G401.6 (cell line): ENCODE measurements around the gene FAM193B.
A peak's percentile ranks its signal among the peaks of the same experiment; 100 is the strongest.

Source experiments
- FAIRE-seq: peaks from 2 replicates; lab custom pipeline; 2012; peaks lifted over from hg19 to GRCh38; lab: Jason Lieb, UNC

The FAM193B gene

GRCh38 chr5:177500685-177501522, 53.5 kb downstream of the FAM193B start:
- peak; percentile 84 for FAIRE-seq

- no peak for FAIRE-seq
Observed at GRCh38 chr5:177499842-177500241, 54.5 kb downstream of the FAM193B start.

GRCh38 chr5:177498013-177498787, 56.2 kb downstream of the FAM193B start:
- no peak for FAIRE-seq

- FAIRE-seq = peak; percentile 96
Observed at GRCh38 chr5:177497292-177498012, 56.9 kb downstream of the FAM193B start, which contains the start of gene PDLIM7. PDLIM7 (minus strand) TSS chr5:177497604; CDS start chr5:177496512, 1,092 bp downstream.

- no peak for FAIRE-seq
Observed at GRCh38 chr5:177496727-177497291, 57.6 kb downstream of the FAM193B start.

DNA sequence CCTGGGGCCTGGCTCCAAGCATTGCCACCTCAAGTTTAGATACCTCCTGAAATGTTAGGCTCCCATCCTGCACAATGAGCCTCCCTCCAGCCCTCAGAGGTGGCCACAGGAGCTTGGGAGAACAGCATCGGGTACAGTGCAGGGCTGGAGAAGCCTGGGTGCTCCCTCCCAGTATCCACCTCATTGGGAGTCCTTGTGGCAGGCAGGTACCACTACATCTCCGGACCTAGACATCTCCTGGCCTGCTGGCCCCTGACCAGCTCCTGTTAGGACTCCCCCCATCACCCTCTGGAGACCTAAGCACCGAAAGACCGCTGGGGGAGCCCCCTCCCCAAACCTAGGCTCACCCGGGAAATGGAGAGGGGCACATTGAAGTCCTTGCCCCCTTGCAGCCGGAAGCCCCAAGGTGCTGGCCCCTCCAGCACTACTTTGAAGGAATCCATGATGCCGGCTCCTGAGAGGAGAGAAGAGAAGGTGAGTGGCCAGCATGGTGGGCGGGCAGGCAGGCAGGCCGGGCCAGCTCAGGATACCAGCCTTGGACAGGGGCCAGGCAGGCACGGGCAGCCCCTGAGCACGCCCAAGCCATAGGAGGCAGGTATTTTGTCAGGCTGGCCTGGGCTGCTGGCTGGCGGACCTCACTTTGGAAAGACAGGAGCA, 58.2 kb downstream of the FAM193B start:
- no peak for FAIRE-seq

DNA sequence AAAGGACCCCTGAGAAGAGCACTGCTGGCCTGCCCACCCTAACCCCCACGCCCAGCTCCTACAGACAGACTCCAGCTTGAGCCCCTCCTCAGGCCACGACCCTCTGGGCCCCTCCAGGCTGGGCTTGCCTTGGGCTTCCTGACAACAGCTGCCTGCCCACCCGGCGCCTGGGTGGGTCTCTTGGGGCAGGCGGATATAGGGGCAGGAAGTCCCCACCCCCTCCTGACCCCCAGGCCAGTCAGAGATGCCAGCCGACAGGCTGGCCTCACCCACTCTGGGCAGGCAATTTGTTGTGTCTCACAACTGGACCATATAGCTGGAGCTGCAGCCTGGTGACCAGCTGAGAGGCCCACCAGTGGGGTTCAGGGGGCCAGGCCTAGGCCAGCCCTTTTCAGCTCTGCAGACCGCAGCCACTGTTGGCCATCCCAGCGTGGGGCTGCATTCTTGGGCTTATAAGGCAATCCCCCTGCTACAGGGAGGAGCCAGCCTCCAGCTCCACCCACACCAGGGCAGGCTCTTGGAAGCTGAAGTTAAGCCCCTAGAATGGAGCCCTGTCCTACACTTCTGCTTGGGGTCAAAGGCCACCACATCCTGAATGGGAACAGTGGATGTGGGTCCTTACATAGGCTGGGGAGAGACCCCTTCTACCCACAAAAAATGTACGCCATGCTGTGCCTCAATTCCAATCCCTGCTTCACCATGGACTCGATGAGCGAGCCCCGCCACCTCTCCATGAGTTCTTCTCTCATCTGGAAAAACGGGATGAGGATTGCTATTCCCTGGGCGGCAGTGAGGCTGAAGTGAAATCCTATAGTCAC, 58.9 kb downstream of the FAM193B start:
- FAIRE-seq = peak; percentile 92

DNA sequence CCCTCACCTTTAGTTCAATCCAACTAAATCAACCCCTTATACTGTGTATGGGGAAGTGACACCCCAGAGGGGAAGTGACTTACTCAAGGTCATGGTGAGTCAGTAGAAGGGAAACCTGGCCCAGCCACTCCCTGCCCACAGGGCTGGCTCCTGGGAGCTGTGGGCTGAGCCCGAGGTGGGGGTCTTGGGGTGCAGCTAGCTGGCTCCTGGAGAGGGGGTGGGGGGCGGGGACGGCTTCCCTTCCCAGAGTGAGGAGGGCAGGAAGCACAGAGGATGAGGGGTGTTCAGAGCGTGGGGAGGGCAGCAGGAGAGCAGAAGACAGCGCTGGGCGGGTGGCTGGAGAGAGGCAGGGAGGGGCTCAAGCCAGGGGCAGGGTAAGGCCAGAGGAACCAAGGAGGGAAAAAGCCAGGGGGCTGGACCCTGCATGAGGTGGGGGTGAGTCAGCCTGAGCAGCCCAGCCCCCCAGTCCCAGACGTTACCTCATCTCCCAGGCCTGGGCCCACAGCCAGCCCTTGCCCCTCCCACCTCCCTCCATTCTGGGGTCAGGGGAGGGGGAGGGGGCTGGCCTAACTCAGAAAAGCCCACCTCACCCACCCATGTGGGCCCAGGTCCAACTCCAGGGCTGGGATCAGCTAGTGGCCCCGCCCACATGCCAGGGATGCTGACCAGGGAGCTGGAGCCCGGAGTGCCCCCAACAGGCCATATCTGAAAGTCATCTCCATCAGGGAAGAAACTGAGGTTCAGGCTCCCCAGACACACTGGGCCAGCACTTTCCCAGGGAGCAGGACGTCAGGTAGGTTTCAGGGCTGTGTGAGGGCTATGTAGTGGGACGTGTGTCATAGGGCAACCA, 59.8 kb downstream of the FAM193B start:
- FAIRE-seq = no peak

- no peak for FAIRE-seq
Observed at GRCh38 chr5:177493795-177494345, 60.5 kb downstream of the FAM193B start.

DNA sequence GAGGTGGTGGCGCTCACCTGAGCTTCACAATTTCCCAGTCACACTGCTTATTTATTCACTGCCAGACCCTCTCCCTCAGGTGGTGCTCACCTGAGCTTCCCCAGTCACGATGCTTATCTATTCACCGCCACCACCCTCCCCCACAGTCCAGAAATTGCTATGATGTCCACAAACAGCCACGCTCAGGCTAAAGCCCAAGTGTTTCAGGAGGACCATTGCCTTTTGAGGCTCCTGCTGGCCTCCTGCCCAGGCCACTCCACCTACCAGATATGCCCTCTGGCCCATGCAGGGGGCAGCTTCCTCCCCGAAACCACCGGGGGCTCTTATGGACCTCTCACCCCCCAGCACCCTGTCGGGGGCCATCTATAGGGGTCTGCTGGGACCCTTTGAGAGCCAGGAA, 61.5 kb downstream of the FAM193B start:
- no peak for FAIRE-seq

DNA sequence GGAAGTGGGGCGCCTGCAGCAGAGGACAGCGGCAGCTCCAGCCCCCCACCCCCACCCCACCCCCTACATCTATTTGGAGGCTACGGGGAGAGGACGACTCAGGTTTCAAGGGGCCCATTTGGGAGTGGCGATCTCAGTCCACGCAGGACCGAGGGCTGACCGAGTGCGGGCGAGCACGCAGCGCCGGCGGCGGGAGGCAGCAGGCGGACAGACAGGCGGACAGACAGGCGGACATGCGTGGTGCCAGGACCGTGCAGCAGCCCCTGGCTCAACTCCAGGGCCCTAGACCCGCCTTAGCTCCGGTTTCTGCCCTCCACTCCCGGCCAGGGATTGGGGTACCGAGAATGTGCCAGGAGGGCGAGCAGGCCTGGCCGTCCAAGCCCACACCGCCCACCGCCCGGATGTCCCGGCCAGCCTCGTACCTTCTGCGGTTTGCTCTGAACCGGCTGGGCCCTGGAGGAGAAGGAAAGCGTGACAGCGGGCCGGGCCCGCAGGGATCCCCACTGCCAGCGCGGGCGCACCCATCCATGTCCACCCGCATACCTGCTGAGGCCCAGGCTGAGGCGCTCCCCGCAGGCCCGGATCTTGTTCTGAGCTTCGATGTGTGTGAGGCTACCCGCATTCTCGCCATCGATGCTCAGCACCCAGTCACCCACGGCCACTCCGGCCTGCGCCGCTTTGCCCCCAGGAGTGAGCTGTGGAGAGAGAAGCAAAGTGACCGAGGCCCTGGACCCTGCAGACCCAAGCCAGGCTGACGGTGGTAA, 62.2 kb downstream of the FAM193B start:
- no peak for FAIRE-seq

DNA sequence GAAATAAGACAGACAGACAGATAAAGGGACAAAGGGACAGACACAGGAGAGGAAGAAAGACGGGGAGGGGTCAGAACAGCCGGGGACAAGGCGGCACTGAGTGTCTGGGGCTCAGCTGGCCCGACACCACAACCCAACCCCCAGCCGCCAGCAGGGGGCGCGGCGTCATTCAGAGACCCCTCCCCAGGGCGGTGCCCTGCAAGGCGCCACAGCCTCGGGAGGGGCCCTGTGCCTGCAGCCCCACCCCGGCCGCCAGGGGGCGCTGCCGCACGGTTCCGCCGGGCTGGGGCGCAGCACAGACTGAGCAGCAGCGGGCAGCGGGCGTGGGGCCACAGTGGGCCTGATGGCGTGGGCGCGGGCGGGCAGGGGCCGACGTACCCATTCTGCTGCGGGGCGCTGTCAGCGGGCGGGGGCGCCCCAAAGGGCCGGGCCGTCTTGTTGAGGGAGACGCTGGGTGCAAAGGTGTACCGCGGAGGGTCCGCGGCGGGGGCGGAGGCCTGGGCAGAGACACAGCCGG, 62.9 kb downstream of the FAM193B start:
- FAIRE-seq = no peak

- FAIRE-seq = no peak
Observed at GRCh38 chr5:177490992-177491391, 63.4 kb downstream of the FAM193B start.

- FAIRE-seq = no peak
Observed at GRCh38 chr5:177490311-177490991, 63.9 kb downstream of the FAM193B start.

GRCh38 chr5:177489119-177489716, 65.1 kb downstream of the FAM193B start:
- FAIRE-seq = no peak

DNA sequence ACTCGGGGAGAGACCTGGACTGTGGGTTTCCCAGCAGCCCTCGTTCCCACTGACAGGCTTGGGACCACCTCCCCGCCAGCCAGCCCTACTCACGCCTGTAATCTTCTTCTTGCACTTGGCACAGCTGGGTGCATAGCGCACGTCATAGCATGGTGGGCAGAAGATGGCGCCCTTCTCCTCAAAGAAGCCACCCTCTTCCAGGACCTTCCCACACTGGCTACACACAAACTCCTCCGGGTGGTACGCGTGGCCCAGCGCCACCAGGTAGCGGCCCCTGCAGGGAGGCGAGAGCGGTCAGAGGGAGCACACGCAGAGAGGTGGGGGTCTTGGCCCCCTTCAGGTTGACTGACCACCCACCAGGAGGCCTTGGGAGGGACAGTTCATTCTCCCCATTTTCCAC, 66.4 kb downstream of the FAM193B start:
- FAIRE-seq = no peak

- FAIRE-seq = no peak
Observed at GRCh38 chr5:177487144-177487543, 67.2 kb downstream of the FAM193B start.

DNA sequence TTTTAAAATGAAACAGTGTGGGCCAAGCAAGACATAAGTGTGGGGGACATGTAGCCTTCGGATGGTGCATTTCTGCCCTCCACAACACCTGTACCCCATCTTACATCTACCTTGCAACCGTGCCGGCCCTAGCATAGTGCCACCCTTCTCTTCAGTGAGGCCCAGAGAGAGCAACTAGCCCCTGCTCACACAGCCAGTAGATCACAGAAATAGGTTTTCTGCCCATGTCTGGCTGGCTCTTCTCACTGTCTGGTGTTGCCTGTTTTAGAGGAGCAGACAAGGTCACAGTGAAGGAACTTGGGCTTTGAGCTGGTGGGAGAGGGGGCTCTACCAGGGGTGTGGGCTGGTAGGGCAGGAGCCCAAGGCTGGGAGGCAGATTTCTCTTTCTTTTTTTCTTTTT, 68.1 kb downstream of the FAM193B start:
- no peak for FAIRE-seq
